ENCODE measurements around the gene TMEM14B.

The TMEM14B gene

DNA sequence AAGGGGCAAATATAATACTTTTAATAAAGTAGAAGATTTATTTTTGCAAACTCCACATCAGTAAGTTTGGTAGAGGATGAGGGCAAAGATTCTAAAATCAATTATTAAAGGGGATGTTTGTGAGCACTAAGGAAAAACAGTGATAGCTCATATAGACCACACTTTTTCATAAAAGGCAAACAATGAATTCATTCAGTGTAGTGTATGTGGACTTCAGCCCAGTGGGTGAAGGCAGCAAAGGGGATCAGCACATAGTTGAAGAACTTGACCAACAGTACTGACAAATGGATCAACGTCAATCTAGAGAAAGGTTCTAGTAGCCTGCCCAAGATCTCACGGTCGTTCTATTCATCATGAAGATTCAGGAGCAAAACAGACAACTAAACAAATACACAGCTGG is 45.4 kb downstream of the TMEM14B start:
- TF ChIP-seq, protein P1, sequence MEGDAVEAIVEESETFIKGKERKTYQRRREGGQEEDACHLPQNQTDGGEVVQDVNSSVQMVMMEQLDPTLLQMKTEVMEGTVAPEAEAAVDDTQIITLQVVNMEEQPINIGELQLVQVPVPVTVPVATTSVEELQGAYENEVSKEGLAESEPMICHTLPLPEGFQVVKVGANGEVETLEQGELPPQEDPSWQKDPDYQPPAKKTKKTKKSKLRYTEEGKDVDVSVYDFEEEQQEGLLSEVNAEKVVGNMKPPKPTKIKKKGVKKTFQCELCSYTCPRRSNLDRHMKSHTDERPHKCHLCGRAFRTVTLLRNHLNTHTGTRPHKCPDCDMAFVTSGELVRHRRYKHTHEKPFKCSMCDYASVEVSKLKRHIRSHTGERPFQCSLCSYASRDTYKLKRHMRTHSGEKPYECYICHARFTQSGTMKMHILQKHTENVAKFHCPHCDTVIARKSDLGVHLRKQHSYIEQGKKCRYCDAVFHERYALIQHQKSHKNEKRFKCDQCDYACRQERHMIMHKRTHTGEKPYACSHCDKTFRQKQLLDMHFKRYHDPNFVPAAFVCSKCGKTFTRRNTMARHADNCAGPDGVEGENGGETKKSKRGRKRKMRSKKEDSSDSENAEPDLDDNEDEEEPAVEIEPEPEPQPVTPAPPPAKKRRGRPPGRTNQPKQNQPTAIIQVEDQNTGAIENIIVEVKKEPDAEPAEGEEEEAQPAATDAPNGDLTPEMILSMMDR (IDR thresholded peaks at IDR 0.05; ENCODE audit: insufficient read depth, low read depth, low read length, missing control alignments) = no peak
- no peak overlapping the region for H3K4me3 ChIP-seq (ENCODE audit: low read length)
- no peak for DNase-seq (ENCODE audit: low read depth)

- DNase-seq (ENCODE audit: low read depth) = no peak
- H3K4me3 ChIP-seq (ENCODE audit: low read length) = no peak overlapping the region
- TF ChIP-seq, protein P1 (IDR thresholded peaks at IDR 0.05; ENCODE audit: insufficient read depth, low read depth, low read length, missing control alignments) = no peak
Observed at GRCh38 chr6:10793695-10794094, 46.1 kb downstream of the TMEM14B start.

GRCh38 chr6:10794239-10794638 is 46.6 kb downstream of the TMEM14B start:
- TF ChIP-seq, protein P1 (IDR thresholded peaks at IDR 0.05; ENCODE audit: insufficient read depth, low read depth, low read length, missing control alignments) = no peak
- H3K4me3 ChIP-seq (ENCODE audit: low read length) = no peak overlapping the region
- DNase-seq (ENCODE audit: low read depth) = no peak

GRCh38 chr6:10800810-10801209 is 53.2 kb downstream of the TMEM14B start:
- peak; percentile 83 for DNase-seq (ENCODE audit: low read depth)
- H3K4me3 ChIP-seq (ENCODE audit: low read length) = no peak overlapping the region
- TF ChIP-seq, protein P1 (IDR thresholded peaks at IDR 0.05; ENCODE audit: insufficient read depth, low read depth, low read length, missing control alignments) = no peak

DNA sequence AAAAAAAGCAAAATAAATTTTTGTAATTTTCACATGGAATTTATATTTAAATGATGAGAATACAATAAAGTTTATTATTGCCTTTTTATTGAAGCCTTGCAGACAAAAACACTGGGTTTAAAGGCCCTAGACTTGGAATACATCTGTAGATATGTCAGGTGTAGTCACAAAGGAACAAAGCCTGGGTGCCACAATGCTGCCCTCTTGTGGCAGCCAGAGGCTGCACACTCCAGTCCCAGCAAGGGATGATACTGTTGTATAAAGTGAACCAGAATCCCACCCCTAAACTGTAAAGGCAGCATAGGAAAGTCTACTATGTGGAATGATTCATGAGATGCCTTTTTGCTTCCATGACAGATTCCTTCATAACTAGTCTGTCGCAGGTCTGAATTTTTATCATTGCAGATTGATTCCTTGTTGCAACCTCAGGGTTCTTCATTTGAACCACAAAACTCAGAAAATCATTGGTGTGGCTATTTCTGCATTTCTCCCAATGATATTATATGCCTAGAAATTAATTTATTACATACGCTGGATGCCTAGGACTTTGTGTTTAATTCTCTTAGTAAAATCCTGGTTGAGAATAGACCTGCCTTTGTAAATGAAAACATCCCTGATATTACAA is 53.7 kb downstream of the TMEM14B start:
- TF ChIP-seq, protein P1 (IDR thresholded peaks at IDR 0.05; ENCODE audit: insufficient read depth, low read depth, low read length, missing control alignments) = peak; percentile 100
- DNase-seq (ENCODE audit: low read depth) = peak; percentile 68
- no peak overlapping the region for H3K4me3 ChIP-seq (ENCODE audit: low read length)

Measured in epithelial cell of esophagus (primary cell).